Fibroblast of the aortic adventitia (primary cell): ENCODE results near the gene CAND1. TPM values are rescaled to one million over a fixed set of nuclear protein-coding genes. Genes with fewer than 3 reads are reported as not detected.

Experiments used
- DNase-seq: peaks from one replicate; pipeline ENCODE4 v3.0.0-alpha.2; 2010; ENCODE audit warnings: low read depth
- H3K4me3 ChIP-seq: 2 replicates; pipeline ENCODE4 v1.5.1; 2011; ENCODE audit warnings: low read depth, mild to moderate bottlenecking, control low read depth, low read length, moderate library complexity
- total RNA-seq: library from RNA; depleted of rRNA; stranded (reverse); fragments of >200 nt; gene quantifications from 2 replicates; pipeline ENCODE4 v1.2.3, GENCODE V29; 2012; ENCODE audit warnings: low replicate concordance
- TF ChIP-seq, protein P1 (sequence below): IDR thresholded peaks from 2 replicates; pipeline ENCODE4 v1.5.1; 2011; ENCODE audit warnings: mild to moderate bottlenecking, low read length, control low read depth, inconsistent platforms; ENCODE audit not compliant: insufficient read depth

CAND1 gene
- total RNA-seq, 1 donor, result 119 TPM

DNA sequence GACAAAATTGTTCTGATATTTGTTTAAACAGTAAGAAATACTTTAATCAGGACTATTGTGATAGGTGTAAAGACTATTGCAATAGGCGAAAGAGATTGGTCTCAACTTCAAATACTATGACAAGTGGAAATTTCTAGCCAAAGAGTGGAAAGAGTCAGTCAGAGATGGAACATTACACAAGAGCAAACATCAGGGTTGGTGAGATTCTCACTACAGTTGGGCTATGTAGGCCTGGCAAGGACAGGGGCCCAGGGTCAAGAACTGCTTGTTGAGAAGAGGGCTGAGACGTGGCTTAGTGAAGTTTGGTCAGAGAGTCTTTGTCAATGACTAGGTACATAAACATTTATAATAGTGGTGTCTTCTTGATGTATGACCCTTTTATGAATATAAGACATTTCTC is 19.4 kb downstream of the CAND1 start:
- no peak for DNase-seq
- no peak overlapping the region for H3K4me3 ChIP-seq
- TF ChIP-seq, protein P1, sequence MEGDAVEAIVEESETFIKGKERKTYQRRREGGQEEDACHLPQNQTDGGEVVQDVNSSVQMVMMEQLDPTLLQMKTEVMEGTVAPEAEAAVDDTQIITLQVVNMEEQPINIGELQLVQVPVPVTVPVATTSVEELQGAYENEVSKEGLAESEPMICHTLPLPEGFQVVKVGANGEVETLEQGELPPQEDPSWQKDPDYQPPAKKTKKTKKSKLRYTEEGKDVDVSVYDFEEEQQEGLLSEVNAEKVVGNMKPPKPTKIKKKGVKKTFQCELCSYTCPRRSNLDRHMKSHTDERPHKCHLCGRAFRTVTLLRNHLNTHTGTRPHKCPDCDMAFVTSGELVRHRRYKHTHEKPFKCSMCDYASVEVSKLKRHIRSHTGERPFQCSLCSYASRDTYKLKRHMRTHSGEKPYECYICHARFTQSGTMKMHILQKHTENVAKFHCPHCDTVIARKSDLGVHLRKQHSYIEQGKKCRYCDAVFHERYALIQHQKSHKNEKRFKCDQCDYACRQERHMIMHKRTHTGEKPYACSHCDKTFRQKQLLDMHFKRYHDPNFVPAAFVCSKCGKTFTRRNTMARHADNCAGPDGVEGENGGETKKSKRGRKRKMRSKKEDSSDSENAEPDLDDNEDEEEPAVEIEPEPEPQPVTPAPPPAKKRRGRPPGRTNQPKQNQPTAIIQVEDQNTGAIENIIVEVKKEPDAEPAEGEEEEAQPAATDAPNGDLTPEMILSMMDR, result no peak

DNA sequence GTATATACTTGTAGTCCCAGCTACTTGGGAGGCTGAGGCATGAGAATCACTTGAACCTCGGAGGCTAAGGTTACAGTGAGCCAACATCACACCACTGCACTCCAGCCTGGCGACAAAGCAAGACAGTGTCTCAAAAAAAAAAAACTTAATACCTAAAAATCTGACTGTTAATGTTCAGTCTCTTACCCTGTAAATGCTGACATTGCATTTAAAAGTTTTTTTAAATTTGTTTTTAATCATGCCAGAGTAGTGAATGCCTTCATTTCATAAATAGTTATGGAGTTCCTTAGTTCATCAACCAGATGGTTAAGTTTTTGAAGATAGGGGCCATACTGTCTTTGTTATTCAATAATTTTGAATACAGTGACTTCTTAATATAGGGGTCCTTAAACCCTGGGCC is 21.2 kb downstream of the CAND1 start:
- TF ChIP-seq, protein P1, result no peak
- DNase-seq, result no peak
- H3K4me3 ChIP-seq, result no peak overlapping the region

DNA sequence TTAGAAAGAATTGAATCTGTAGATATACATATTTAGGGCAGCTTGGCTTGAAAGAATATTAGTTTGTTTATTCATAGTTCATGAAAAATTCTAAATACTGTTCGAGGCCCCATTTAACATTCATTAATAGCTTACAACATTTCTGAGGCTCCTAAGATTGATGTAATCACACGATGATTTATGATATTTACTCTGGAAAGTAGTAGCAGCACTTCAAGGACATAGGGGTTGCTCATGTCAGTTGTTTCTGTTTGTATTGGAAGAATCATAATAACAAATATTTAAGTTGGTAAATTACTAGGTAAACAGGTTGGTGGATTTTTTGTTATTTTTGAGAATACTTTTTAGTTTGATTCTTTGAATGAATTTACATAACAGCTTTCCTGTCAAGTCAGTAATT is 30.4 kb downstream of the CAND1 start:
- no peak for DNase-seq
- H3K4me3 ChIP-seq, result no peak overlapping the region
- TF ChIP-seq, protein P1, result no peak

DNA sequence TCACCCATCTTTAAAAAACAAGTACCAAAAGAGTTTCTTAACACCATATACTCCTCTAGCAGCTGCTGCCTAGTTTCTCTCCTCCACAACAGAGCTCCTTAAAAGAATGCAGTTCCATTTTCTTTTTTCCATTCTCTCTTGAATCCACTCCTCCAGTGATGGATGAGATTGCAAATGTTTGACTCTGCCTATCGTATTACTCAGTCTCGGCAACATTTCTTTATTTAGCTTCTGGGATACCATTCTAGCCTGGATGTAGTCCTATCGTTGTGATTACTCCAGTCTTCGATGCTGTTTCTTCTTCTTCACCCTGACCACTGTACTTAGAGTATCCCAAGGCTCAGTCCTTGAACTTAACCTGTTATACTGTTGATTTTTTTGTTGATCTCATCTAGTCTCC is 30.8 kb downstream of the CAND1 start:
- TF ChIP-seq, protein P1, result no peak

DNA sequence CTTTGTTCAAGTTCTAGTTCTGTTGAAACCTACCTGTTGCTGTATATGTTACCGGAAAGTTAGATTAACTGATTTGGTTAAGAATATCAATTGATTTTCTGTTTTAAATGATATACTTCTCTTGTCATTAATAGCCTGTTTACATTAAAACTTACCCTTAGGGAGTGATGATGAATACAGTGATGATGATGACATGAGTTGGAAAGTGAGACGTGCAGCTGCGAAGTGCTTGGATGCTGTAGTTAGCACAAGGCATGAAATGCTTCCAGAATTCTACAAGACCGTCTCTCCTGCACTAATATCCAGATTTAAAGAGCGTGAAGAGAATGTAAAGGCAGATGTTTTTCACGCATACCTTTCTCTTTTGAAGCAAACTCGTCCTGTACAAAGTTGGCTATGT is 33.0 kb downstream of the CAND1 start:
- TF ChIP-seq, protein P1, result no peak
- DNase-seq, result no peak

More for the DNA sequence above, 30.8 kb downstream of the CAND1 start:
- H3K4me3 ChIP-seq, result no peak overlapping the region
- no peak for DNase-seq

DNA sequence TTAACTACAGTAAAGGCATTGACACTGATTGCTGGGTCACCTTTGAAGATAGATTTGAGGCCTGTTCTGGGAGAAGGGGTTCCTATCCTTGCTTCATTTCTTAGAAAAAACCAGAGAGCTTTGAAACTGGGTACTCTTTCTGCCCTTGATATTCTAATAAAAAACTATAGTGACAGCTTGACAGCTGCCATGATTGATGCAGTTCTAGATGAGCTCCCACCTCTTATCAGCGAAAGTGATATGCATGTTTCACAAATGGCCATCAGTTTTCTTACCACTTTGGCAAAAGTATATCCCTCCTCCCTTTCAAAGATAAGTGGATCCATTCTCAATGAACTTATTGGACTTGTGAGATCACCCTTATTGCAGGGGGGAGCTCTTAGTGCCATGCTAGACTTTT is 36.4 kb downstream of the CAND1 start:
- TF ChIP-seq, protein P1, result no peak
- no peak overlapping the region for H3K4me3 ChIP-seq
- DNase-seq, result no peak

More for the DNA sequence above, 33.0 kb downstream of the CAND1 start:
- no peak overlapping the region for H3K4me3 ChIP-seq

DNA sequence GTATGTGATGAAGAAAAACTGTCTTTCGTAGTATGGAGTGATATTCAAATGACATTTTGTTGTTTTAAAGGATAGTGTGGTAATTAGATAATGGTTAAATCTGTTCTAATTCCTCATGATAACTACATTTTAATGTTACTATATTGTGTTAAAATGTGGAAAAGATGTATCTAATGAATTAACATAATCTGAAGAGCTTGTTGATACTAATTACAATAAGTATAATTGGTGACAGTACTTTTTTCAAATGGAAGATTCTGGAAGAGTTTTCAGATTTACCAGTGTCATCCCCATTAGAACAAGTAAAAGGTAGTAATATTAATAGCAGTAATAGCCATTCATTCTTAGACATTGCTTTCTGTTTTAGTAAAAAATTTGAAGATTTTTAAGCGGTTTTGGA is 37.6 kb downstream of the CAND1 start:
- no peak for DNase-seq
- TF ChIP-seq, protein P1, result no peak
- H3K4me3 ChIP-seq, result no peak overlapping the region
